Trophoblast cell (in vitro differentiated cells and primary cell): Measurements from ENCODE around the gene GRM4.

Source experiments
- DNase-seq, 2 donors: peaks; one replicate each; pipeline ENCODE4 v3.0.0-alpha.2; 2016
- H2AFZ ChIP-seq: 2 replicates; pipeline ENCODE4 v1.6.1; 2013; ENCODE audit warnings: low read length, moderate library complexity, mild to moderate bottlenecking; ENCODE audit not compliant: insufficient read depth, poor library complexity
- H2AK5ac ChIP-seq: 2 replicates; pipeline ENCODE4 v1.6.1; 2013; ENCODE audit warnings: mild to moderate bottlenecking, low read length
- H2BK120ac ChIP-seq: 2 replicates; pipeline ENCODE4 v1.6.1; 2013; ENCODE audit warnings: low read length, mild to moderate bottlenecking, moderate library complexity; ENCODE audit not compliant: insufficient read depth, poor library complexity
- H2BK12ac ChIP-seq: 2 replicates; pipeline ENCODE4 v1.6.1; 2013; ENCODE audit warnings: mild to moderate bottlenecking, low read length, moderate library complexity
- H2BK5ac ChIP-seq: 2 replicates; pipeline ENCODE4 v1.6.1; 2013; ENCODE audit warnings: low read length, low read depth, moderate library complexity, mild to moderate bottlenecking; ENCODE audit not compliant: poor library complexity
- H3K14ac ChIP-seq: 2 replicates; pipeline ENCODE4 v1.6.1; 2013; ENCODE audit warnings: mild to moderate bottlenecking, low read length
- H3K18ac ChIP-seq: 2 replicates; pipeline ENCODE4 v1.6.1; 2013; ENCODE audit warnings: mild to moderate bottlenecking, low read length
- H3K23ac ChIP-seq: 2 replicates; pipeline ENCODE4 v1.6.1; 2013; ENCODE audit warnings: low read length
- H3K27ac ChIP-seq: 2 replicates; pipeline ENCODE4 v1.5.1; 2013; ENCODE audit warnings: low read depth, mild to moderate bottlenecking, inconsistent platforms, low read length, moderate library complexity
- H3K27me3 ChIP-seq: 2 replicates; pipeline ENCODE4 v1.6.1; 2013; ENCODE audit warnings: inconsistent platforms, mild to moderate bottlenecking, low read length, moderate library complexity; ENCODE audit not compliant: insufficient read depth
- H3K36me3 ChIP-seq, 2 experiments: 1 replicate in 1 of 2; 2 replicates in 1 of 2; pipeline ENCODE4 v1.6.1; 2013; ENCODE audit warnings: low read length in 2 of 2, mild to moderate bottlenecking in 2 of 2, moderate library complexity in 1 of 2; ENCODE audit not compliant: insufficient read depth in 2 of 2, control insufficient read depth in 1 of 2
- H3K4ac ChIP-seq: 2 replicates; pipeline ENCODE4 v1.6.1; 2013; ENCODE audit warnings: low read depth, mild to moderate bottlenecking, low read length, moderate library complexity
- H3K4me1 ChIP-seq, 2 experiments: 1 replicate in 1 of 2; 2 replicates in 1 of 2; pipeline ENCODE4 v1.6.1; 2013; ENCODE audit warnings: low read length in 2 of 2, mild to moderate bottlenecking in 2 of 2, moderate library complexity in 1 of 2; ENCODE audit not compliant: insufficient read depth in 2 of 2, control insufficient read depth in 1 of 2
- H3K4me2 ChIP-seq: 2 replicates; pipeline ENCODE4 v1.6.1; 2013; ENCODE audit warnings: inconsistent platforms, mild to moderate bottlenecking, low read length, moderate library complexity
- H3K4me3 ChIP-seq: 2 replicates; pipeline ENCODE4 v1.5.1; 2013; ENCODE audit warnings: mild to moderate bottlenecking, low read depth, low read length, inconsistent platforms
- H3K79me1 ChIP-seq: one replicate; pipeline ENCODE4 v1.6.1; 2013; ENCODE audit warnings: low read length
- H3K79me2 ChIP-seq: 2 replicates; pipeline ENCODE4 v1.6.1; 2013; ENCODE audit warnings: low read length, mild to moderate bottlenecking; ENCODE audit not compliant: control insufficient read depth, insufficient read depth, poor library complexity
- H3K9ac ChIP-seq: 2 replicates; pipeline ENCODE4 v1.6.1; 2013; ENCODE audit warnings: mild to moderate bottlenecking, low read length
- H3K9me3 ChIP-seq: 2 replicates; pipeline ENCODE4 v1.6.1; 2013; ENCODE audit warnings: low read depth, mild to moderate bottlenecking, control low read depth, inconsistent platforms, low read length; ENCODE audit not compliant: insufficient read depth
- H4K12ac ChIP-seq: 2 replicates; pipeline ENCODE4 v1.6.1; 2013; ENCODE audit warnings: low read depth, mild to moderate bottlenecking, low read length, moderate library complexity
- H4K8ac ChIP-seq: 2 replicates; pipeline ENCODE4 v1.6.1; 2013; ENCODE audit warnings: low read depth, mild to moderate bottlenecking, low read length, moderate library complexity
- H4K91ac ChIP-seq: one replicate; pipeline ENCODE4 v1.6.1; 2013; ENCODE audit warnings: low read depth, mild to moderate bottlenecking, low read length, moderate library complexity
- WGBS: extraction: QIAGEN DNeasy Blood & Tissue Kit; methylation state at CpG from one replicate; pipeline ENCODE4 v1.1.7; 2013; ENCODE audit warnings: missing lambda C conversion rate; ENCODE audit not compliant: insufficient read length, insufficient coverage; ENCODE audit errors: extremely low coverage; 5-methylcytosine and 5-hydroxymethylcytosine counted together

The GRM4 gene

GRCh38 chr6:34066218-34066571, 79.7 kb downstream of the GRM4 start:
- H3K27ac ChIP-seq: no peak overlapping the region
- H3K27me3 ChIP-seq: no peaks in the 10 kb centered on the region
- H3K14ac ChIP-seq: no peak overlapping the region
- H4K91ac ChIP-seq: no peak overlapping the region
- WGBS: no CpG with 5 or more reads among the region's 5 CpGs
- H3K18ac ChIP-seq: no peak overlapping the region
- no peak overlapping the region for H3K23ac ChIP-seq
- no peaks in the 10 kb centered on the region for H3K79me2 ChIP-seq
- peaks cover 1% of the 10 kb centered on the region for H3K9me3 ChIP-seq
- no peak overlapping the region for H3K4me2 ChIP-seq
- no peak overlapping the region for H2AK5ac ChIP-seq
- H3K4ac ChIP-seq: no peak overlapping the region
- no peak overlapping the region for H3K9ac ChIP-seq
- no peak overlapping the region for H2AFZ ChIP-seq
- H2BK5ac ChIP-seq: no peak overlapping the region
- no peaks in the 10 kb centered on the region for H3K36me3 ChIP-seq
- H3K4me1 ChIP-seq: no peaks in the 10 kb centered on the region
- no peak overlapping the region for H4K12ac ChIP-seq
- H2BK12ac ChIP-seq: no peak overlapping the region
- no peak overlapping the region for H3K4me3 ChIP-seq
- no peaks in the 10 kb centered on the region for H3K79me1 ChIP-seq
- no peak overlapping the region for H4K8ac ChIP-seq
- DNase-seq: no peak
- H2BK120ac ChIP-seq: no peak overlapping the region

- Histone ChIP-seq H3K79me1 (no peaks in the 10 kb centered on the region), H3K27me3 (no peaks in the 10 kb centered on the region), H3K9me3 (no peaks in the 10 kb centered on the region), H3K36me3 (no peaks in the 10 kb centered on the region), H3K4me1 (no peaks in the 10 kb centered on the region), H3K23ac (no peak overlapping the region), H3K4me2 (no peak overlapping the region), H3K18ac (no peak overlapping the region), H2BK12ac (no peak overlapping the region), H4K12ac (no peak overlapping the region), H4K8ac (no peak overlapping the region), H4K91ac (no peak overlapping the region), H2AFZ (no peak overlapping the region), H2BK5ac (no peak overlapping the region), H2BK120ac (no peak overlapping the region), H3K4me3 (no peak overlapping the region), H2AK5ac (no peak overlapping the region), H3K4ac (no peak overlapping the region), H3K27ac (no peak overlapping the region), H3K9ac (no peak overlapping the region), H3K79me2 (no peaks in the 10 kb centered on the region), H3K14ac (no peak overlapping the region)
- no CpG with 5 or more reads among the region's 24 CpGs for WGBS
- DNase-seq: no peak
Observed at GRCh38 chr6:34065466-34066217, 80.2 kb downstream of the GRM4 start.

- H2BK12ac ChIP-seq: no peak overlapping the region
- H3K14ac ChIP-seq: no peak overlapping the region
- H3K79me1 ChIP-seq: no peaks in the 10 kb centered on the region
- H4K12ac ChIP-seq: no peak overlapping the region
- no peak overlapping the region for H3K18ac ChIP-seq
- H3K4me3 ChIP-seq: no peak overlapping the region
- WGBS: no CpG with 5 or more reads among the region's 7 CpGs
- H4K8ac ChIP-seq: no peak overlapping the region
- no peak overlapping the region for H3K23ac ChIP-seq
- H3K9ac ChIP-seq: no peak overlapping the region
- H3K4me1 ChIP-seq: no peaks in the 10 kb centered on the region
- no peak overlapping the region for H2BK5ac ChIP-seq
- no peak overlapping the region for H2AFZ ChIP-seq
- no peak overlapping the region for H2BK120ac ChIP-seq
- no peaks in the 10 kb centered on the region for H3K9me3 ChIP-seq
- no peak overlapping the region for H3K27ac ChIP-seq
- no peaks in the 10 kb centered on the region for H3K27me3 ChIP-seq
- no peak overlapping the region for H2AK5ac ChIP-seq
- H3K4ac ChIP-seq: no peak overlapping the region
- no peak for DNase-seq
- H3K36me3 ChIP-seq: no peaks in the 10 kb centered on the region
- H3K4me2 ChIP-seq: no peak overlapping the region
- H3K79me2 ChIP-seq: no peaks in the 10 kb centered on the region
- H4K91ac ChIP-seq: no peak overlapping the region
Observed at GRCh38 chr6:34064675-34065074, 81.2 kb downstream of the GRM4 start.

- H2BK120ac ChIP-seq: no peak overlapping the region
- no peaks in the 10 kb centered on the region for H3K36me3 ChIP-seq
- H2BK12ac ChIP-seq: no peak overlapping the region
- H3K9me3 ChIP-seq: no peaks in the 10 kb centered on the region
- no peak overlapping the region for H3K4me2 ChIP-seq
- no peak overlapping the region for H4K8ac ChIP-seq
- no peak overlapping the region for H3K27ac ChIP-seq
- no peak overlapping the region for H2AFZ ChIP-seq
- H3K4me3 ChIP-seq: no peak overlapping the region
- no peaks in the 10 kb centered on the region for H3K79me2 ChIP-seq
- H3K18ac ChIP-seq: no peak overlapping the region
- no peak overlapping the region for H3K4ac ChIP-seq
- H3K27me3 ChIP-seq: no peaks in the 10 kb centered on the region
- H3K9ac ChIP-seq: no peak overlapping the region
- DNase-seq: no peak
- no peak overlapping the region for H4K12ac ChIP-seq
- H2AK5ac ChIP-seq: no peak overlapping the region
- H3K79me1 ChIP-seq: no peaks in the 10 kb centered on the region
- H3K14ac ChIP-seq: no peak overlapping the region
- no peak overlapping the region for H3K23ac ChIP-seq
- H4K91ac ChIP-seq: no peak overlapping the region
- H2BK5ac ChIP-seq: no peak overlapping the region
- WGBS: no CpG with 5 or more reads among the region's 6 CpGs
- H3K4me1 ChIP-seq: no peaks in the 10 kb centered on the region
Observed at GRCh38 chr6:34063651-34064050, 82.2 kb downstream of the GRM4 start.
